CD8-positive, alpha-beta memory T cell (primary cell): ENCODE measurements around the gene EHMT2. TPM values are rescaled to one million over a fixed set of nuclear protein-coding genes. Genes with fewer than 3 reads are reported as not detected.
"Not testable (repeated sequence)": the region's sequence is repeated elsewhere in the genome, so short reads cannot be mapped to it uniquely, and the experiment has no call there.

Experiments used
- CTCF ChIA-PET: fragments of 350-600 bp; sonication (Branson Sonifier 250); formaldehyde crosslinking; loops from one replicate; lab custom pipeline; 2021; ENCODE audit warnings: antibody characterized with exemption; lab: Charles Lee
- POLR2A ChIA-PET: fragments of 350-600 bp; sonication (Branson Sonifier 250); formaldehyde crosslinking; loops from one replicate; lab custom pipeline; 2021; ENCODE audit warnings: antibody characterized with exemption; lab: Charles Lee
- DNase-seq, 5 donors: peaks; one replicate each; pipeline versions ENCODE4 v3.0.0 to v3.0.0-alpha.2; 2020 to 2022; ENCODE audit warnings: mixed read lengths in 1 of 5
- H3K27ac ChIP-seq: one replicate; pipeline ENCODE4 v1.7.0; 2013; ENCODE audit warnings: low read depth, mild to moderate bottlenecking, low read length, moderate library complexity
- H3K27me3 ChIP-seq: 2 replicates; pipeline ENCODE4 v1.7.0; 2013; ENCODE audit warnings: low read length, mild to moderate bottlenecking; ENCODE audit not compliant: insufficient read depth, poor library complexity, severe bottlenecking
- H3K36me3 ChIP-seq: 2 replicates; pipeline ENCODE4 v1.7.0; 2013; ENCODE audit warnings: mild to moderate bottlenecking, low read length, moderate library complexity; ENCODE audit not compliant: insufficient read depth
- H3K4me1 ChIP-seq: 2 replicates; pipeline ENCODE4 v1.7.0; 2013; ENCODE audit warnings: mild to moderate bottlenecking, low read length, moderate library complexity; ENCODE audit not compliant: insufficient read depth
- H3K4me3 ChIP-seq: 2 replicates; pipeline ENCODE4 v1.7.0; 2013; ENCODE audit warnings: mild to moderate bottlenecking, low read length
- H3K9me3 ChIP-seq: 2 replicates; pipeline ENCODE4 v1.7.0; 2013; ENCODE audit warnings: mild to moderate bottlenecking, low read length
- H3K27ac Mint-ChIP-seq, 8 donors: one replicate each; pipeline ENCODE4 v1.8.0; 2020 to 2021; ENCODE audit warnings: mixed read lengths in 8 of 8, mild to moderate bottlenecking in 6 of 8, inconsistent platforms in 3 of 8, moderate library complexity in 3 of 8
- H3K27me3 Mint-ChIP-seq, 2 donors: one replicate each; pipeline ENCODE4 v1.8.0; 2020 to 2021; ENCODE audit warnings: mixed read lengths in 2 of 2, mild to moderate bottlenecking in 1 of 2, moderate library complexity in 1 of 2
- H3K36me3 Mint-ChIP-seq, 3 donors: one replicate each; pipeline ENCODE4 v1.8.0; 2020 to 2021; ENCODE audit warnings: mixed read lengths in 3 of 3, inconsistent platforms in 1 of 3, mild to moderate bottlenecking in 1 of 3
- H3K4me1 Mint-ChIP-seq, 3 donors: one replicate each; pipeline ENCODE4 v1.8.0; 2020 to 2021; ENCODE audit warnings: mixed read lengths in 3 of 3, inconsistent platforms in 1 of 3, mild to moderate bottlenecking in 1 of 3
- H3K4me3 Mint-ChIP-seq, 7 donors: one replicate each; pipeline ENCODE4 v1.8.0; 2020 to 2021; ENCODE audit warnings: mixed read lengths in 7 of 7, mild to moderate bottlenecking in 6 of 7, moderate library complexity in 4 of 7, inconsistent platforms in 2 of 7
- H3K9me3 Mint-ChIP-seq, 5 donors: one replicate each; pipeline ENCODE4 v1.8.0; 2020 to 2022; ENCODE audit warnings: mixed read lengths in 5 of 5, mild to moderate bottlenecking in 3 of 5, moderate library complexity in 2 of 5, inconsistent platforms in 1 of 5
- polyA plus RNA-seq: library from polyadenylated mRNA; unstranded; fragments of 300-500 nt; fragmentation: Illumina TruSeq; gene quantifications from one replicate; pipeline ENCODE4 v1.2.3, GENCODE V29; 2021
- total RNA-seq, 2 experiments: library from RNA; stranded (reverse); gene quantifications; one replicate each; pipeline ENCODE4 v1.2.3, GENCODE V29; 2021

The EHMT2 gene
- total and polyA plus RNA-seq, 3 experiments from 2014 or later = 51.6 to 72.4 (median 71.6) TPM

- peaks cover 7 to 22% of the 10 kb centered on the region in 2 donors for H3K27me3 Mint-ChIP-seq
- H3K4me3 Mint-ChIP-seq, H3K9me3 Mint-ChIP-seq, H3K4me3 ChIP-seq, H3K27ac Mint-ChIP-seq, H3K27me3 ChIP-seq, H3K4me1 ChIP-seq, H3K4me1 Mint-ChIP-seq, DNase-seq, H3K27ac ChIP-seq, H3K36me3 ChIP-seq, H3K9me3 ChIP-seq, H3K36me3 Mint-ChIP-seq: not testable (repeated sequence)
- ChIA-PET CTCF (interaction anchor here (0.7 kb wide), 1 partner anchor 21 kb away, joined by 3 read pairs; no protein-coding TSS in a partner anchor), POLR2A (interaction anchor here (0.6 to 0.7 kb wide), 2 partner anchors 56 to 446 kb away, joined by 3 to 4 read pairs; no protein-coding TSS in a partner anchor)
These were observed 11.8 kb upstream of the EHMT2 start for GRCh38 chr6:31909298-31909697.

- H3K27me3 ChIP-seq = no peaks in the 10 kb centered on the region
- no peaks in the 10 kb centered on the region for H3K9me3 ChIP-seq
- H3K27ac ChIP-seq = no peak overlapping the region
- ChIA-PET CTCF (interaction anchor here (0.7 to 1.5 kb wide), 2 partner anchors 20 to 43 kb away, joined by 3 to 4 read pairs; no protein-coding TSS in a partner anchor), POLR2A (no interaction called here)
- no peak overlapping the region for H3K4me3 Mint-ChIP-seq
- H3K9me3 Mint-ChIP-seq = no peaks in the 10 kb centered on the region
- H3K4me1 Mint-ChIP-seq = peaks cover 0 to under 1% (median 0%) of the 10 kb centered on the region in 3 donors
- no peaks in the 10 kb centered on the region for H3K4me1 ChIP-seq
- H3K36me3 ChIP-seq = no peaks in the 10 kb centered on the region
- peaks cover 6 to 22% of the 10 kb centered on the region in 2 donors for H3K27me3 Mint-ChIP-seq
- no peaks in the 10 kb centered on the region for H3K36me3 Mint-ChIP-seq
- peak overlapping the region in 1 of 8 donors; percentile 33 for H3K27ac Mint-ChIP-seq
- DNase-seq = no peak
- no peak overlapping the region for H3K4me3 ChIP-seq
These were observed 11.3 kb upstream of the EHMT2 start for GRCh38 chr6:31908791-31909190.

- Mint-ChIP-seq H3K27ac (peak overlapping the region in 1 of 8 donors; percentile 33), H3K27me3 (peaks cover 4 to 22% of the 10 kb centered on the region in 2 donors)
- H3K36me3 ChIP-seq, H3K27ac ChIP-seq, H3K4me1 Mint-ChIP-seq, H3K4me1 ChIP-seq, H3K4me3 Mint-ChIP-seq, H3K27me3 ChIP-seq, DNase-seq, POLR2A ChIA-PET, H3K4me3 ChIP-seq, H3K9me3 Mint-ChIP-seq, H3K9me3 ChIP-seq, H3K36me3 Mint-ChIP-seq: not testable (repeated sequence)
- CTCF ChIA-PET = interaction anchor here (0.8 to 1.5 kb wide), 3 partner anchors 10 to 46 kb away, joined by 3 to 4 read pairs (median 3); no protein-coding TSS in a partner anchor
These were observed 10.8 kb upstream of the EHMT2 start for GRCh38 chr6:31908255-31908654.

- H3K4me3 Mint-ChIP-seq = no peak overlapping the region
- H3K27ac Mint-ChIP-seq = no peak overlapping the region
- no peaks in the 10 kb centered on the region for H3K27me3 ChIP-seq
- CTCF ChIA-PET = interaction anchor here (0.7 to 1.5 kb wide), 3 partner anchors 11 to 698 kb away, joined by 3 to 4 read pairs (median 3); no protein-coding TSS in a partner anchor
- no peak overlapping the region for H3K4me3 ChIP-seq
- peaks cover 9 to 10% (median 10%) of the 10 kb centered on the region in 3 donors for H3K4me1 Mint-ChIP-seq
- no peak for DNase-seq
- H3K27ac ChIP-seq = no peak overlapping the region
- no peaks in the 10 kb centered on the region for H3K9me3 ChIP-seq
- peaks cover 4 to 20% of the 10 kb centered on the region in 2 donors for H3K27me3 Mint-ChIP-seq
- H3K36me3 ChIP-seq = no peaks in the 10 kb centered on the region
- H3K9me3 Mint-ChIP-seq = no peaks in the 10 kb centered on the region
- no peaks in the 10 kb centered on the region for H3K36me3 Mint-ChIP-seq
- H3K4me1 ChIP-seq = peaks cover 7% of the 10 kb centered on the region
- POLR2A ChIA-PET = interaction anchor here (0.6 to 0.7 kb wide), 3 partner anchors 12 to 634 kb away, joined by 3 read pairs; no protein-coding TSS in a partner anchor
These were observed 9.8 kb upstream of the EHMT2 start for GRCh38 chr6:31907158-31907813.

- H3K4me3 Mint-ChIP-seq, H3K4me1 ChIP-seq, H3K27me3 ChIP-seq, H3K9me3 ChIP-seq, H3K27ac ChIP-seq, H3K36me3 Mint-ChIP-seq, H3K36me3 ChIP-seq, DNase-seq, H3K9me3 Mint-ChIP-seq, H3K4me3 ChIP-seq: not testable (repeated sequence)
- CTCF ChIA-PET = interaction anchor here (1.4 kb wide), 1 partner anchor 11 kb away, joined by 3 read pairs; no protein-coding TSS in a partner anchor
- Mint-ChIP-seq H3K27me3 (peaks cover 0 to 16% of the 10 kb centered on the region in 2 donors), H3K27ac (peak overlapping the region in 1 of 8 donors; percentile 67), H3K4me1 (peaks cover 9 to 10% (median 10%) of the 10 kb centered on the region in 3 donors)
- POLR2A ChIA-PET = interaction anchor here (0.7 kb wide), 1 partner anchor 12 kb away, joined by 3 read pairs; no protein-coding TSS in a partner anchor
These were observed 9.2 kb upstream of the EHMT2 start for GRCh38 chr6:31906727-31907126.

GRCh38 chr6:31906122-31906521, 8.6 kb upstream of the EHMT2 start:
- Mint-ChIP-seq H3K4me1 (peaks cover 10 to 12% (median 10%) of the 10 kb centered on the region in 3 donors), H3K27me3 (peaks cover 0 to 16% of the 10 kb centered on the region in 2 donors), H3K36me3 (no peaks in the 10 kb centered on the region), H3K27ac (no peak overlapping the region), H3K4me3 (peak overlapping the region in 2 of 7 donors; percentile 13 to 33), H3K9me3 (no peaks in the 10 kb centered on the region)
- ChIA-PET CTCF (no interaction called here), POLR2A (no interaction called here)
- DNase-seq = no peak
- H3K36me3 ChIP-seq = no peaks in the 10 kb centered on the region
- no peaks in the 10 kb centered on the region for H3K27me3 ChIP-seq
- H3K4me1 ChIP-seq = peaks cover 11% of the 10 kb centered on the region
- no peak overlapping the region for H3K4me3 ChIP-seq
- H3K9me3 ChIP-seq = no peaks in the 10 kb centered on the region
- H3K27ac ChIP-seq = no peak overlapping the region

- peak overlapping the region in 2 of 7 donors; percentile 51 to 68 for H3K4me3 Mint-ChIP-seq
- no peak for DNase-seq
- no peaks in the 10 kb centered on the region for H3K27me3 ChIP-seq
- no peaks in the 10 kb centered on the region for H3K9me3 Mint-ChIP-seq
- peaks cover 0 to 12% of the 10 kb centered on the region in 2 donors for H3K27me3 Mint-ChIP-seq
- no peaks in the 10 kb centered on the region for H3K9me3 ChIP-seq
- no peak overlapping the region for H3K27ac ChIP-seq
- ChIA-PET POLR2A (interaction anchor here (0.6 kb wide), 1 partner anchor 1441 kb away, joined by 3 read pairs; no protein-coding TSS in a partner anchor), CTCF (no interaction called here)
- peaks cover 10 to 16% (median 10%) of the 10 kb centered on the region in 3 donors for H3K4me1 Mint-ChIP-seq
- peaks cover 16% of the 10 kb centered on the region for H3K4me1 ChIP-seq
- H3K4me3 ChIP-seq = no peak overlapping the region
- H3K36me3 ChIP-seq = no peaks in the 10 kb centered on the region
- no peaks in the 10 kb centered on the region for H3K36me3 Mint-ChIP-seq
- H3K27ac Mint-ChIP-seq = no peak overlapping the region
These were observed 7.5 kb upstream of the EHMT2 start for GRCh38 chr6:31905041-31905440.

GRCh38 chr6:31903957-31904356, 6.5 kb upstream of the EHMT2 start:
- ChIA-PET CTCF (no interaction called here), POLR2A (no interaction called here)
- H3K4me1 Mint-ChIP-seq = peaks cover 16 to 27% (median 21%) of the 10 kb centered on the region in 3 donors
- H3K27me3 Mint-ChIP-seq = peaks cover 0 to 10% of the 10 kb centered on the region in 2 donors
- Histone ChIP-seq H3K4me1 (peaks cover 26% of the 10 kb centered on the region), H3K4me3 (no peak overlapping the region), H3K9me3 (no peaks in the 10 kb centered on the region), H3K27me3 (no peaks in the 10 kb centered on the region), H3K27ac (no peak overlapping the region), H3K36me3 (no peaks in the 10 kb centered on the region)
- H3K36me3 Mint-ChIP-seq = no peaks in the 10 kb centered on the region
- H3K9me3 Mint-ChIP-seq = no peaks in the 10 kb centered on the region
- no peak overlapping the region for H3K27ac Mint-ChIP-seq
- peak overlapping the region in 3 of 7 donors; percentile 7 to 89 (median 24) for H3K4me3 Mint-ChIP-seq
- DNase-seq = no peak
